IMR-90 (cell line): Measurements from ENCODE around the gene HBZ.
"Not testable (repeated sequence)": the region's sequence is repeated elsewhere in the genome, so short reads cannot be mapped to it uniquely, and the experiment has no call there.

Source experiments
- BHLHE40 ChIP-seq: fragments of 150-350 bp; IDR thresholded peaks from 2 replicates; pipeline ENCODE4 v1.6.1; 2016; ENCODE audit warnings: mild to moderate bottlenecking, low read depth, low read length
- CEBPB ChIP-seq: IDR thresholded peaks from 2 replicates; pipeline ENCODE4 v1.6.1; 2012; ENCODE audit warnings: low read depth, low read length, improper control_type of control experiment
- CTCF ChIP-seq: conservative IDR thresholded peaks from 2 replicates; pipeline ENCODE4 v1.5.1; 2012; ENCODE audit warnings: mild to moderate bottlenecking, low read depth, low read length, improper control_type of control experiment
- FOS ChIP-seq: fragments of 150-350 bp; IDR thresholded peaks from 2 replicates; pipeline ENCODE4 v1.6.1; 2016; ENCODE audit warnings: low read depth, low read length
- MAZ ChIP-seq: IDR thresholded peaks from 2 replicates; pipeline ENCODE4 v1.6.1; 2012; ENCODE audit warnings: low read depth, mild to moderate bottlenecking, low read length, improper control_type of control experiment, moderate library complexity, borderline replicate concordance
- NFE2L2 ChIP-seq: fragments of 150-350 bp; IDR thresholded peaks from 2 replicates; pipeline ENCODE4 v1.6.1; 2016; ENCODE audit warnings: low read depth, mild to moderate bottlenecking, low read length
- POLR2A ChIP-seq: IDR thresholded peaks from 2 replicates; pipeline ENCODE4 v1.6.1; 2012; ENCODE audit warnings: mild to moderate bottlenecking, low read depth, low read length
- SMC3 ChIP-seq: fragments of 150-350 bp; IDR thresholded peaks from 2 replicates; pipeline ENCODE4 v1.6.1; 2016; ENCODE audit warnings: low read depth, mild to moderate bottlenecking, antibody characterized with exemption, low read length, moderate library complexity

GRCh38 chr16:172374-172941 lies 20.0 kb downstream of the HBZ start, which contains the start of gene HBA2:
- not testable (repeated sequence) for TF ChIP-seq CTCF, BHLHE40, MAZ, POLR2A, FOS, CEBPB, SMC3, NFE2L2
